Measurements from ENCODE around the gene SPTLC2.

The SPTLC2 gene

GRCh38 chr14:77543637-77544334 lies 72.7 kb downstream of the SPTLC2 start:
- no peak for ATAC-seq
- TF ChIP-seq CREB5 (CRISPR knock-in tag; IDR thresholded peaks at IDR 0.05; ENCODE audit: low read depth) (no peak), BACH2 (CRISPR knock-in tag; IDR thresholded peaks at IDR 0.05; ENCODE audit: borderline replicate concordance) (no peak), PATZ1 (CRISPR knock-in tag; IDR thresholded peaks at IDR 0.05; ENCODE audit: borderline replicate concordance) (no peak), ISL1 (CRISPR knock-in tag; IDR thresholded peaks at IDR 0.05) (no peak), TCF4 (CRISPR knock-in tag; IDR thresholded peaks at IDR 0.05; ENCODE audit: borderline replicate concordance) (no peak), ZC3H10 (CRISPR knock-in tag; IDR thresholded peaks at IDR 0.05) (no peak), GLIS3 (CRISPR knock-in tag; IDR thresholded peaks at IDR 0.05) (no peak), ZFP3 (CRISPR knock-in tag; IDR thresholded peaks at IDR 0.05) (no peak), ARNTL (CRISPR knock-in tag; IDR thresholded peaks at IDR 0.05; ENCODE audit: borderline replicate concordance, low read depth) (no peak), CSRNP3 (CRISPR knock-in tag; IDR thresholded peaks at IDR 0.05) (no peak), ESRRG (CRISPR knock-in tag; IDR thresholded peaks at IDR 0.05) (no peak), TOX (CRISPR knock-in tag; IDR thresholded peaks at IDR 0.05; ENCODE audit: borderline replicate concordance) (no peak), PPARA (CRISPR knock-in tag; IDR thresholded peaks at IDR 0.05; ENCODE audit: borderline replicate concordance) (no peak)

GRCh38 chr14:77543240-77543551 lies 73.2 kb downstream of the SPTLC2 start:
- no peak for ATAC-seq
- TF ChIP-seq TSHZ2 (CRISPR knock-in tag; IDR thresholded peaks at IDR 0.05) = no peak
- no peak for TF ChIP-seq CSDC2 (CRISPR knock-in tag; IDR thresholded peaks at IDR 0.05)

GRCh38 chr14:77542421-77543239 lies 73.8 kb downstream of the SPTLC2 start:
- TF ChIP-seq ZNF565 (CRISPR knock-in tag; conservative IDR thresholded peaks at IDR 0.05; ENCODE audit: low read depth) (no peak), SNAI2 (CRISPR knock-in tag; IDR thresholded peaks at IDR 0.05) (no peak), CSDC2 (CRISPR knock-in tag; IDR thresholded peaks at IDR 0.05) (no peak), TSHZ2 (CRISPR knock-in tag; IDR thresholded peaks at IDR 0.05) (no peak), PATZ1 (CRISPR knock-in tag; IDR thresholded peaks at IDR 0.05; ENCODE audit: borderline replicate concordance) (no peak), TOX (CRISPR knock-in tag; IDR thresholded peaks at IDR 0.05; ENCODE audit: borderline replicate concordance) (no peak), ZC3H10 (CRISPR knock-in tag; IDR thresholded peaks at IDR 0.05) (no peak), ZNF70 (CRISPR knock-in tag; IDR thresholded peaks at IDR 0.05) (no peak), ARNTL (CRISPR knock-in tag; IDR thresholded peaks at IDR 0.05; ENCODE audit: borderline replicate concordance, low read depth) (no peak)

More at GRCh38 chr14:77542421-77543239, 73.8 kb downstream of the SPTLC2 start:
- ATAC-seq = no peak
